ENCODE measurements around the gene ACOT8.

DNA sequence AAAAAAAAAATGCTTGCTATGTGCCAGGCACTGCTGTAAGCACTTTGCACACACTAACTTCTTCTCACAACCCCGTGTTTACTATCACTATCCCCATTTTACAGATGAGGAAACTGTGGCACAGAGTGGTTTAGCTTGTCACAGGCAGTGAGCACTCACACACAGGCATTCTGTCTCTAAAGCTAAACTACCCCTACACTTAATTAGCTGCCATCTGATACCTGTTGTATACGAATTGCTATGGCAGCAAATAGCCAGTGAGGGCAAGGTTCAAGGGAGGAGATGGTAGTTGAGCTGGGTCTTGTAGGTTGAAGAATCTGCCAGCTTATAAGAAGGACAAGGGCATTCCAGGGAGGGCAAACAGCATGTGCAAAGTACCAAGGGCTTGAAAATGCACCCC is 35.2 kb downstream of the ACOT8 start:
- TF ChIP-seq, protein P1, sequence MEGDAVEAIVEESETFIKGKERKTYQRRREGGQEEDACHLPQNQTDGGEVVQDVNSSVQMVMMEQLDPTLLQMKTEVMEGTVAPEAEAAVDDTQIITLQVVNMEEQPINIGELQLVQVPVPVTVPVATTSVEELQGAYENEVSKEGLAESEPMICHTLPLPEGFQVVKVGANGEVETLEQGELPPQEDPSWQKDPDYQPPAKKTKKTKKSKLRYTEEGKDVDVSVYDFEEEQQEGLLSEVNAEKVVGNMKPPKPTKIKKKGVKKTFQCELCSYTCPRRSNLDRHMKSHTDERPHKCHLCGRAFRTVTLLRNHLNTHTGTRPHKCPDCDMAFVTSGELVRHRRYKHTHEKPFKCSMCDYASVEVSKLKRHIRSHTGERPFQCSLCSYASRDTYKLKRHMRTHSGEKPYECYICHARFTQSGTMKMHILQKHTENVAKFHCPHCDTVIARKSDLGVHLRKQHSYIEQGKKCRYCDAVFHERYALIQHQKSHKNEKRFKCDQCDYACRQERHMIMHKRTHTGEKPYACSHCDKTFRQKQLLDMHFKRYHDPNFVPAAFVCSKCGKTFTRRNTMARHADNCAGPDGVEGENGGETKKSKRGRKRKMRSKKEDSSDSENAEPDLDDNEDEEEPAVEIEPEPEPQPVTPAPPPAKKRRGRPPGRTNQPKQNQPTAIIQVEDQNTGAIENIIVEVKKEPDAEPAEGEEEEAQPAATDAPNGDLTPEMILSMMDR (IDR thresholded peaks at IDR 0.05), result no peak
- no peak for TF ChIP-seq POLR2A (IDR thresholded peaks at IDR 0.05)

Data from lower leg skin (tissue), 3 donors.